ENCODE measurements around the gene ST6GALNAC4.
"Not testable (repeated sequence)": the region's sequence is repeated elsewhere in the genome, so short reads cannot be mapped to it uniquely, and the experiment has no call there.

The ST6GALNAC4 gene

GRCh38 chr9:127876764-127877562 is 39.9 kb downstream of the ST6GALNAC4 start:
- Histone ChIP-seq H3K9me3 (ENCODE audit: low read length) (no peaks in the 10 kb centered on the region), H2AFZ (ENCODE audit: low read depth, low read length) (peak overlapping the region; percentile 60), H3K27me3 (ENCODE audit: insufficient read depth, low read length) (no peaks in the 10 kb centered on the region), H3K36me3 (ENCODE audit: insufficient read depth, low read length) (no peaks in the 10 kb centered on the region), H3K4me3 (ENCODE audit: low read length) (peak overlapping the region; percentile 46), H3K4me1 (ENCODE audit: insufficient read depth, low read length) (peaks cover 50% of the 10 kb centered on the region)

- Histone ChIP-seq H2AFZ (ENCODE audit: low read depth, low read length) (no peak overlapping the region), H3K9me3 (ENCODE audit: low read length) (no peaks in the 10 kb centered on the region), H3K27me3 (ENCODE audit: insufficient read depth, low read length) (no peaks in the 10 kb centered on the region), H3K4me3 (ENCODE audit: low read length) (no peak overlapping the region), H3K36me3 (ENCODE audit: insufficient read depth, low read length) (no peaks in the 10 kb centered on the region), H3K4me1 (ENCODE audit: insufficient read depth, low read length) (peaks cover 50% of the 10 kb centered on the region)
These were observed 40.6 kb downstream of the ST6GALNAC4 start for GRCh38 chr9:127876026-127876763.

- no peaks in the 10 kb centered on the region for H3K27me3 ChIP-seq (ENCODE audit: insufficient read depth, low read length)
- H3K9me3 ChIP-seq (ENCODE audit: low read length), result no peaks in the 10 kb centered on the region
- H3K4me1 ChIP-seq (ENCODE audit: insufficient read depth, low read length), result peaks cover 50% of the 10 kb centered on the region
- H2AFZ ChIP-seq (ENCODE audit: low read depth, low read length), result no peak overlapping the region
- no peaks in the 10 kb centered on the region for H3K36me3 ChIP-seq (ENCODE audit: insufficient read depth, low read length)
- no peak overlapping the region for H3K4me3 ChIP-seq (ENCODE audit: low read length)
These were observed 41.4 kb downstream of the ST6GALNAC4 start for GRCh38 chr9:127875306-127875966.

- Histone ChIP-seq H3K4me3 (ENCODE audit: low read length) (no peak overlapping the region), H3K27me3 (ENCODE audit: insufficient read depth, low read length) (no peaks in the 10 kb centered on the region), H3K36me3 (ENCODE audit: insufficient read depth, low read length) (no peaks in the 10 kb centered on the region), H2AFZ (ENCODE audit: low read depth, low read length) (no peak overlapping the region), H3K4me1 (ENCODE audit: insufficient read depth, low read length) (peaks cover 50% of the 10 kb centered on the region), H3K9me3 (ENCODE audit: low read length) (no peaks in the 10 kb centered on the region)
These were observed 42.3 kb downstream of the ST6GALNAC4 start for GRCh38 chr9:127874301-127875221.

GRCh38 chr9:127873886-127874285 is 43.0 kb downstream of the ST6GALNAC4 start:
- Histone ChIP-seq H3K27me3 (ENCODE audit: insufficient read depth, low read length) (no peaks in the 10 kb centered on the region), H3K9me3 (ENCODE audit: low read length) (no peaks in the 10 kb centered on the region), H2AFZ (ENCODE audit: low read depth, low read length) (no peak overlapping the region), H3K4me3 (ENCODE audit: low read length) (no peak overlapping the region), H3K36me3 (ENCODE audit: insufficient read depth, low read length) (no peaks in the 10 kb centered on the region), H3K4me1 (ENCODE audit: insufficient read depth, low read length) (peaks cover 50% of the 10 kb centered on the region)

GRCh38 chr9:127873223-127873691 is 43.6 kb downstream of the ST6GALNAC4 start:
- H2AFZ ChIP-seq (ENCODE audit: low read depth, low read length), result no peak overlapping the region
- H3K36me3 ChIP-seq (ENCODE audit: insufficient read depth, low read length), result no peaks in the 10 kb centered on the region
- no peaks in the 10 kb centered on the region for H3K9me3 ChIP-seq (ENCODE audit: low read length)
- H3K4me1 ChIP-seq (ENCODE audit: insufficient read depth, low read length), result peaks cover 50% of the 10 kb centered on the region
- no peaks in the 10 kb centered on the region for H3K27me3 ChIP-seq (ENCODE audit: insufficient read depth, low read length)
- peak overlapping the region; percentile 8 for H3K4me3 ChIP-seq (ENCODE audit: low read length)

GRCh38 chr9:127872369-127873222 is 44.2 kb downstream of the ST6GALNAC4 start:
- H2AFZ ChIP-seq (ENCODE audit: low read depth, low read length), result no peak overlapping the region
- H3K4me3 ChIP-seq (ENCODE audit: low read length), result peak overlapping the region; percentile 8
- no peaks in the 10 kb centered on the region for H3K9me3 ChIP-seq (ENCODE audit: low read length)
- H3K4me1 ChIP-seq (ENCODE audit: insufficient read depth, low read length), result peaks cover 45% of the 10 kb centered on the region
- H3K27me3 ChIP-seq (ENCODE audit: insufficient read depth, low read length), result no peaks in the 10 kb centered on the region
- peaks cover under 1% of the 10 kb centered on the region for H3K36me3 ChIP-seq (ENCODE audit: insufficient read depth, low read length)

- no peak overlapping the region for H2AFZ ChIP-seq (ENCODE audit: low read depth, low read length)
- H3K4me3 ChIP-seq (ENCODE audit: low read length), result no peak overlapping the region
- H3K27me3 ChIP-seq (ENCODE audit: insufficient read depth, low read length), result no peaks in the 10 kb centered on the region
- H3K36me3 ChIP-seq (ENCODE audit: insufficient read depth, low read length), result peaks cover 2% of the 10 kb centered on the region
- H3K9me3 ChIP-seq (ENCODE audit: low read length), result no peaks in the 10 kb centered on the region
- peaks cover 38% of the 10 kb centered on the region for H3K4me1 ChIP-seq (ENCODE audit: insufficient read depth, low read length)
These were observed 45.3 kb downstream of the ST6GALNAC4 start for GRCh38 chr9:127871531-127871930.

- H3K4me3 ChIP-seq (ENCODE audit: low read length), result no peak overlapping the region
- H3K36me3 ChIP-seq (ENCODE audit: insufficient read depth, low read length), result peaks cover 2% of the 10 kb centered on the region
- no peak overlapping the region for H2AFZ ChIP-seq (ENCODE audit: low read depth, low read length)
- peaks cover 35% of the 10 kb centered on the region for H3K4me1 ChIP-seq (ENCODE audit: insufficient read depth, low read length)
- no peaks in the 10 kb centered on the region for H3K9me3 ChIP-seq (ENCODE audit: low read length)
- no peaks in the 10 kb centered on the region for H3K27me3 ChIP-seq (ENCODE audit: insufficient read depth, low read length)
These were observed 46.0 kb downstream of the ST6GALNAC4 start for GRCh38 chr9:127870887-127871286.

- H3K4me1 ChIP-seq (ENCODE audit: insufficient read depth, low read length), result peaks cover 28% of the 10 kb centered on the region
- not testable (repeated sequence) for H3K4me3 ChIP-seq (ENCODE audit: low read length); H2AFZ ChIP-seq (ENCODE audit: low read depth, low read length); H3K27me3 ChIP-seq (ENCODE audit: insufficient read depth, low read length); H3K36me3 ChIP-seq (ENCODE audit: insufficient read depth, low read length); H3K9me3 ChIP-seq (ENCODE audit: low read length)
These were observed 46.7 kb downstream of the ST6GALNAC4 start for GRCh38 chr9:127870153-127870491.

- Histone ChIP-seq H3K27me3 (ENCODE audit: insufficient read depth, low read length) (no peaks in the 10 kb centered on the region), H3K4me3 (ENCODE audit: low read length) (no peak overlapping the region), H3K9me3 (ENCODE audit: low read length) (no peaks in the 10 kb centered on the region), H3K4me1 (ENCODE audit: insufficient read depth, low read length) (peaks cover 24% of the 10 kb centered on the region), H2AFZ (ENCODE audit: low read depth, low read length) (no peak overlapping the region), H3K36me3 (ENCODE audit: insufficient read depth, low read length) (peaks cover 2% of the 10 kb centered on the region)
These were observed 47.3 kb downstream of the ST6GALNAC4 start for GRCh38 chr9:127869310-127870152.
